KG1 (cell line): ENCODE results near the gene TOM1L2.
"Not testable (repeated sequence)": the region's sequence is repeated elsewhere in the genome, so short reads cannot be mapped to it uniquely, and the experiment has no call there.

ENCODE experiments used
- DNase-seq: peaks from one replicate; lab custom pipeline; 2025; lab: John Stamatoyannopoulos, UW

TOM1L2 gene

GRCh38 chr17:17972126-17972951 lies at the start of gene TOM1L2, which contains the start of gene DRC3:
TSS of gene TOM1L2 (minus strand) at chr17:17972400. CDS start at chr17:17972313, 87 bp downstream.
TSS of gene DRC3 (plus strand) at chr17:17972862. CDS start at chr17:17977599, 4,737 bp downstream.
- DNase-seq: peak; percentile 99

GRCh38 chr17:18021372-18021771 lies 49.2 kb upstream of the TOM1L2 start:
- DNase-seq: no peak

- no peak for DNase-seq
Measured at GRCh38 chr17:18020971-18021370, 48.8 kb upstream of the TOM1L2 start.

GRCh38 chr17:18019838-18020154 lies 47.6 kb upstream of the TOM1L2 start:
- DNase-seq: no peak

GRCh38 chr17:18018411-18018921 lies 46.3 kb upstream of the TOM1L2 start:
- no peak for DNase-seq

- DNase-seq: no peak
Measured at GRCh38 chr17:18017958-18018357, 45.8 kb upstream of the TOM1L2 start.

GRCh38 chr17:18016426-18016825 lies 44.2 kb upstream of the TOM1L2 start:
- DNase-seq: no peak

GRCh38 chr17:18015593-18015992 lies 43.4 kb upstream of the TOM1L2 start:
- no peak for DNase-seq

- no peak for DNase-seq
Measured at GRCh38 chr17:18014006-18014405, 41.8 kb upstream of the TOM1L2 start.

- DNase-seq: no peak
Measured at GRCh38 chr17:18011286-18011685, 39.1 kb upstream of the TOM1L2 start.

GRCh38 chr17:18009609-18010420 lies 37.6 kb upstream of the TOM1L2 start:
- DNase-seq: no peak

GRCh38 chr17:18008496-18009268 lies 36.5 kb upstream of the TOM1L2 start:
- DNase-seq: no peak

- no peak for DNase-seq
Measured at GRCh38 chr17:18006495-18007239, 34.5 kb upstream of the TOM1L2 start.

GRCh38 chr17:18005496-18005895 lies 33.3 kb upstream of the TOM1L2 start:
- DNase-seq: no peak

GRCh38 chr17:18004884-18005305 lies 32.7 kb upstream of the TOM1L2 start:
- DNase-seq: no peak

GRCh38 chr17:18004345-18004744 lies 32.1 kb upstream of the TOM1L2 start:
- no peak for DNase-seq

- DNase-seq: no peak
Measured at GRCh38 chr17:18002171-18002570, 30.0 kb upstream of the TOM1L2 start.

GRCh38 chr17:18000030-18000408 lies 27.8 kb upstream of the TOM1L2 start:
- DNase-seq: no peak

- DNase-seq: no peak
Measured at GRCh38 chr17:17999364-18000029, 27.3 kb upstream of the TOM1L2 start.

- no peak for DNase-seq
Measured at GRCh38 chr17:17998934-17999333, 26.7 kb upstream of the TOM1L2 start.

GRCh38 chr17:17995887-17996286 lies 23.7 kb upstream of the TOM1L2 start:
- not testable (repeated sequence) for DNase-seq
